Head of caudate nucleus (tissue), 42 donors: ENCODE measurements around the gene TEX36.
"Not testable (repeated sequence)": the region's sequence is repeated elsewhere in the genome, so short reads cannot be mapped to it uniquely, and the experiment has no call there.

ENCODE experiments used
- DNase-seq, 42 donors: peaks; one replicate each; pipeline versions ENCODE4 v3.0.0 to v3.0.0-alpha.2; 2020 to 2021; ENCODE audit warnings: mixed read lengths in 7 of 42
- intact Hi-C: fragments of 100-400 bp; cut with DNase I; formaldehyde crosslinking; loops from one replicate; pipeline ENCODE4 v1.15.0; 2022

The TEX36 gene

DNA sequence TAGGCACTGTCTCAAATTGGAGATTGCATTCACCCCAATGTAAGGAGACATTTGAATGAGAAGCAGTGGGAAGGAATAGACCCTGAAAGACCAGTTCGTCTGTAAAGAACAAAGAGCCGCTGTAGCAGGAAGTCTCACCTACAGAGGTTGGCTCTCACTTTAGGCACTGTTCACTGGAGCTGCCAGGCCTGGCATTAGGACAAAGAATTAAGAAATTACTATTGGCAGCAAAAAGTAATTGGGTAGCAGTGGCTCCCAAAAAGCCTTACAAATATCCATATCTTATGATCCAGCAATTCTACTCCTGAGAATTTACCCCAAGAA is 10.5 kb upstream of the TEX36 start:
- intact Hi-C loops, result no loop called here
- no peak for DNase-seq

DNA sequence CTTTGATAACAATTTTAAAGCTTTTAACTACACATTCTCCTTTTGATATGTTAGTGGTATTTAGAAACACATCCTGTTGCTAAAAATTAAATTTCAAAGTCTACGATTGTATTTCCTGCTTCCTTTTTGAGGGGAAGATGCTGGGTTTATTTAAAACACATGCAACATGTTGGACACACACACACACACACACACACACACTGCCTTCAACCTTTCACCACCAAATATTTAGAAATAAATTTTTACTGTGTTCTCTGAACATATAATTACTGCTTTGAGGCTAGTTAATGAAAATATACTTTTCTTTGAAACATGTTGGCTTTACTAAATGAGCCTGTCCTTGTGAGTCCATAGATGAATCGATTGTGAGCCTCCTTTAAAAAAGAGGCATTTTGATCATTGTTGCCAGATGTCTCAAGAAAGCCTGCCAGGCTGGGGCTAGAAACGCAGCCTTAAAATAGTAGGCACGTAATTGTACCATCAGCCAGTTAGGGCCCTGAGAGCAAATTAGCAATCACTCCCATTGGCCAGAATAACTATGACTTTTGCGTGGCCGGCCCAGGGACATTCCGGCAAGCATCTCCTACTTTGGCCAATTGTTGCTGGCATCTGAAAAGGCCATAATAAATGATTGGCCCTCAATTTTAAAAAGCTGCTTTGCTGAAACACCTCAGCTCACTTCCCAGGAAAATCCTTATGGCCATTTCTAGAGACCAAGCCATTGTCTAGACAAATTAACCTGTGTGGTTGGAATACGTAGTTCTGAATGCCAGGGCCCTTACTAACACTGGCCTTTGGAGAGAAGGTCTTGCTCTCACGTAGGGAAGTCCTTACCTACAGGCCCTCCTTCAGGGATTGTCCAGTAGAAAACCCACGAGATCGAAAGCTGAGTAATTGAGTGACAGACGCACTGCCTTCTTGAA is 9.9 kb upstream of the TEX36 start:
- DNase-seq, result no peak
- intact Hi-C loops, result no loop called here

DNA sequence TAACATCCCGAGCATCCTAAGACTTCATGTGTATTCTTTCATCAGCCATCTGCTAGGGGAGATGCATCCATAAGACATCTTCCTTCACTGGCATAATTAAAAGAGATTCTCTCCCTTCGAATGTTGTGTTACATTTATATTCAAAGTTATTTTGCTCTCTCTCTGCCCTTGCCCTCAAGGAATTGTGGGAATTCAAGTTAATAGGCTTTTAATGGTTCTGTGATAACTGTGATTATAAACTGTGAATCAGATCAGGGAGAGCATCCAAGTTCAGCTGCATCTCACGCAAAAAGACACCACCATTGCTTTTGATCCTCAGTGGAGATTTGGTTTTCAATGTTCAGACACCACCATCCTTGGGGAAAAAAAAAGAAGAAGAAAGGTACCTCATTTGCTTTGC is 9.2 kb upstream of the TEX36 start:
- intact Hi-C loops, result no loop called here

GRCh38 chr10:125691160-125691981 is 8.4 kb upstream of the TEX36 start:
- intact Hi-C loops, result no loop called here
- no peak for DNase-seq

More for the DNA sequence above, 9.2 kb upstream of the TEX36 start:
- no peak for DNase-seq

DNA sequence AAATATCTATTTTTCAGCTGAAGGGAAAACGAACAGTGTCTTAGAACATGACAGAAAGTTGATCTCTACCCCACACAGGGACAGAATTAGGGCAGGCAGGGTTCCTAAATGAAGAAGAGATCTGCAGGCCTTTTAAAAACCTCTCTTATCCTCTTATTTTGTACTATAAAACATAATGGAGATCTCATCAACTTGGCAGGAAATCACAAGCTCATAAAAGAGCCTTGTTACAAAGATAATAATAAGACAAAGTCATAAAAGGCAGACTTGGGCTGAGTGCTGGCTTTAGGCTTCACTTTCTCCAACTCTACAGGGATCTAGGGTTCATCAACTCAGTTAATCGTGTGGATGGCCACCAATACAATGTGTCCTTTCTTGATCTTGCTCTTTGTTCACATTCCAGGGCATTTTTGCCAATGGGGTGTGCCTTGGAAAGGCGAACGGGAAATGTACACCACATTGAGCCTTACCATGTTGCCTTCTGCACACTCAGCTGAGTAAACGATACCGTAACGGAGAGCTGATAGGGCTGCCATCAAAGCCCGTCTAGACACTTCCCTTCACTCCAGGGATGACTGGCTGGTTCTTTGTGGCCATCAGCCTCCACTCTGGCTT is 7.1 kb upstream of the TEX36 start:
- DNase-seq, result no peak
- intact Hi-C loops, result no loop called here

GRCh38 chr10:125687507-125688185 is 4.7 kb upstream of the TEX36 start:
- intact Hi-C loops, result no loop called here
- DNase-seq, result no peak

- intact Hi-C loops, result no loop called here
- DNase-seq, result no peak
Observed at GRCh38 chr10:125684581-125684980, 1.6 kb upstream of the TEX36 start.

GRCh38 chr10:125683821-125684220 is 858 bp upstream of the TEX36 start:
- intact Hi-C loops, result no loop called here
- no peak for DNase-seq

GRCh38 chr10:125679436-125679835 is 3.5 kb downstream of the TEX36 start:
- DNase-seq, result no peak
- intact Hi-C loops, result no loop called here

- intact Hi-C loops, result no loop called here
- DNase-seq, result no peak
Observed at GRCh38 chr10:125672884-125673283, 10.1 kb downstream of the TEX36 start.

GRCh38 chr10:125662584-125662983 is 20.4 kb downstream of the TEX36 start:
- intact Hi-C loops, result no loop called here
- no peak for DNase-seq

DNA sequence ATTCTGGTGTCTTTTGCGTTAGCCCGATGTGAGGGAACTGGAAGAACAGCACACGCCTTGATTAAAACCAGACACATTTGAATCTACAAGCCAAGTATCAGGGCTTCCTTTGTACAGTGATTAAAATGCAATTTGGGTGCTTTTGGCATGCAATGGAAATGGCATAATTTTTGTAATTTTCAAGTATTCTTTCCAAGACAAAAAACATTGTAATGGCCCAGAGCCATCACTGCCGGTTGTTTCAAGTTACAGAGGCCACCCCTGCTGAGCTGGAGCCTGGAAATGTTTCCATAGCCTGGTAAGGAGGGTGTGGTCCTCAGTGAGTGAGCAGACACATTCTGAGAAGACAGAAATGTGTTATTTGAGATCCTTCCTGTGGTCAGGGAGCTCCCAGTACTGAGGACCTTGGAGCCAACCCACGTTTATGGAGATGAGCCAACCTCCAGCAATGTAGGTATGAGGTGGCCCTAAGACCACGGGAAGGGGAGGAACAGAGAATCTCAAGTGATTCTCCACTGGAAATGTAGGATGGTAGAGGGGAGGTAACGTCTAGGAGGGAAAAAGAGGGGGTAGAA is 20.9 kb downstream of the TEX36 start:
- intact Hi-C loops, result no loop called here
- no peak for DNase-seq

- no peak for DNase-seq
- intact Hi-C loops, result no loop called here
Observed at GRCh38 chr10:125661431-125661940, 21.5 kb downstream of the TEX36 start.

DNA sequence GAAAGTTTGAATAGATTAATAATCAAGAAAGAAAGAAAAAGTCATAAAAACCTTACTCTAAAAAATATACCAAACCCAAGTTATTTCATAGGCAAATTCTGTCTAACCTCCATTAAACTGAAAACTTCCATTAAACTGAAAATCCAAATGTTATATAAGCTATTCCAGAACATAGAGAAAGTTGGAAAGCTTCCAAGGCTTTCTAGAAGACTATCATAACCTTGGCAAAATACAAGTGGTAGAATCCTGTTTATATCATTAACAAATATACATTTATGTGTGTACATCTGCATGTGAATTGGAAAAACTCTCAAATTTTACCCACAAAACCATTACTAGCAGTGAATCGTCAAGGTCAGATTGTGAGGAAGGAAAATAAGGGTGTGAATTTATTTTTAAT is 23.9 kb downstream of the TEX36 start:
- intact Hi-C loops, result no loop called here
- no peak for DNase-seq

GRCh38 chr10:125656523-125656922 is 26.4 kb downstream of the TEX36 start:
- DNase-seq, result no peak
- intact Hi-C loops, result no loop called here

DNA sequence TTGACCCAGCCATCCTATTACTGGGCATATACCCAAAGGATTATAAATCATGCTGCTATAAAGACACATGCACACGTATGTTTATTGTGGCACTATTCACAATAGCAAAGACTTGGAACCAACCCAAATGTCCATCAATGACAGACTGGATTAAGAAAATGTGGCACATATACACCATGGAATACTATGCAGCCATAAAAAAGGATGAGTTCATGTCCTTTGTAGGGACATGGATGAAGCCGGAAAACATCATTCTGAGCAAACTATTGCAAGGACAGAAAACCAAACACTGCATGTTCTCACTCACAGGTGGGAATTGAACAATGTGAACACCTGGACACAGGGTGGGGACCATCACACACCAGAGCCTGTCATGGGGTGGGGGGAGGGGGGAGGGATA is 29.9 kb downstream of the TEX36 start:
- DNase-seq, intact Hi-C loops: not testable (repeated sequence)

DNA sequence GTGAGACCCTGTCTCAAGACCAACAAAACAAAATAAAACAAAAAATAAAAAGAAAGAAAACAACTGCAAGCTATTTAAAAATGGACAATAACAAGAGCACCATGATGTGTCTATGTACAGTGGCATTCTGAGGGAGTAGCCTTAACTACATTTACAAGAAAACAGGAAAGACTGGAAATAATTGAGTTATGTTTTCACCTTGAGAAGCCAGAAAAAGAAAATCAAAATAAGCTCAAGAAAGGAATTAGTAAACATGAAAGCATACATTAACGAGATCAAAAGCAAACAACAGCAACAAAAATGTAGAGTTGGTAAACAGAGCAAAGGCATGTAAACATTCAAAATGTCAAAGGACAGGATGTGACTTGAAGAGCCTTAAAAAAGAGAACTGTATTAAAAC is 36.7 kb downstream of the TEX36 start:
- DNase-seq, result no peak
- intact Hi-C loops, result no loop called here

DNA sequence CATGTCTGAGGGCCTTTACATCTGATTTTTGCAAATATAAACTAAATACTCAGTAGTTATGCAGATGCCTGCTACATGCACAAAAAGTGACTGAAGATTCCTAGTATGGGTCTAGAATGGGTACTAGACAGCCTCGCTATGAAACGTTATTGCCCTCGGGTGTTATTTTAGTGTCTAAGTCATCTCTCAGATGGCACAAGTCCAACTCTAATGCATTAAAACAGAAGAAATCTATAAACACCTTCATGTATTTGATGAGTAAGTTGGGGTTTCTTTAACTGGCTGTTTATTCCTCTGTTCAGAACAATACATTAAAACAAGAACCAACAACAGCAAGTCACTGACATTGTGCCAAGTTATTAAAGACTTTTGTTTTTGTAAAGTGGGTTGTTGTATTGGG is 41.6 kb downstream of the TEX36 start:
- intact Hi-C loops, result no loop called here
- DNase-seq, result no peak

- no peak for DNase-seq
- intact Hi-C loops, result no loop called here
Observed at GRCh38 chr10:125640653-125641052, 42.3 kb downstream of the TEX36 start.
